Neural cell (in vitro differentiated cells): ENCODE measurements around the gene TFDP1. TPM values are rescaled to one million over a fixed set of nuclear protein-coding genes. Genes with fewer than 3 reads are reported as not detected.

Source experiments
- H2AFZ ChIP-seq: fragments of 200-600, 300-800 bp; sonication (generic), shearing (Covaris generic); 2 replicates; pipeline ENCODE4 v1.6.0; 2014; ENCODE audit warnings: low read depth, mild to moderate bottlenecking, antibody characterized with exemption, low read length, moderate library complexity
- H3F3A ChIP-seq: fragments of 200-600 bp; shearing (Covaris generic); 2 replicates; pipeline ENCODE4 v1.6.1; 2016; ENCODE audit warnings: mild to moderate bottlenecking, moderate library complexity, mixed read lengths, antibody characterized with exemption, low read length; ENCODE audit not compliant: insufficient read depth, poor library complexity, severe bottlenecking
- H3K27ac ChIP-seq: fragments of 200-600, 300-800 bp; sonication (generic), shearing (Covaris generic); 2 replicates; pipeline ENCODE4 v1.5.1; 2014; ENCODE audit warnings: mild to moderate bottlenecking, low read length, moderate library complexity
- H3K27me3 ChIP-seq: fragments of 300-800, 200-600 bp; sonication (generic), shearing (Covaris generic); 2 replicates; pipeline ENCODE4 v1.6.0; 2014; ENCODE audit warnings: mild to moderate bottlenecking, low read depth, low read length, moderate library complexity; ENCODE audit not compliant: insufficient read depth
- H3K36me3 ChIP-seq: fragments of 300-800, 200-600 bp; sonication (generic), shearing (Covaris generic); 2 replicates; pipeline ENCODE4 v1.5.1; 2014; ENCODE audit warnings: mild to moderate bottlenecking, antibody characterized with exemption, low read length, moderate library complexity; ENCODE audit not compliant: insufficient read depth
- H3K4me2 ChIP-seq: fragments of 300-800, 200-600 bp; sonication (generic), shearing (Covaris generic); 2 replicates; pipeline ENCODE4 v1.6.0; 2014; ENCODE audit warnings: mild to moderate bottlenecking, low read length
- H3K4me3 ChIP-seq: fragments of 300-800, 200-600 bp; sonication (generic), shearing (Covaris generic); 2 replicates; pipeline ENCODE4 v1.5.1; 2014; ENCODE audit warnings: mild to moderate bottlenecking, low read length, moderate library complexity
- H3K79me2 ChIP-seq: fragments of 200-600 bp; shearing (Covaris generic); replicated peaks from 2 replicates; pipeline ENCODE4 v1.6.0; 2014; ENCODE audit warnings: mild to moderate bottlenecking, low read length, moderate library complexity; ENCODE audit not compliant: insufficient read depth
- H3K9ac ChIP-seq: fragments of 300-800, 200-600 bp; sonication (generic), shearing (Covaris generic); 2 replicates; pipeline ENCODE4 v1.6.1; 2016; ENCODE audit warnings: mild to moderate bottlenecking, low read length, mixed read lengths
- H3K9me2 ChIP-seq: fragments of 200-600 bp; shearing (Covaris generic); 2 replicates; pipeline ENCODE4 v1.6.1; 2016; ENCODE audit warnings: mild to moderate bottlenecking, low read length, mixed read lengths; ENCODE audit not compliant: insufficient read depth
- H3K9me3 ChIP-seq: fragments of 200-600, 300-800 bp; sonication (generic), shearing (Covaris generic); 2 replicates; pipeline ENCODE4 v1.6.1; 2016; ENCODE audit warnings: mild to moderate bottlenecking, mixed run types, low read length, moderate library complexity, mixed read lengths
- H4K20me1 ChIP-seq: fragments of 200-600 bp; shearing (Covaris generic); 2 replicates; pipeline ENCODE4 v1.6.1; 2016; ENCODE audit warnings: mild to moderate bottlenecking, mixed run types; ENCODE audit not compliant: insufficient read depth
- CTCF ChIP-seq: fragments of 450-650 bp; IDR thresholded peaks from 2 replicates; pipeline ENCODE4 v1.5.1; 2014; ENCODE audit warnings: antibody characterized with exemption, mild to moderate bottlenecking, moderate library complexity; ENCODE audit not compliant: poor library complexity, severe bottlenecking
- EP300 ChIP-seq: fragments of 450-650 bp; conservative IDR thresholded peaks from 2 replicates; pipeline ENCODE4 v1.6.1; 2014; ENCODE audit warnings: antibody characterized with exemption, mild to moderate bottlenecking, moderate library complexity; ENCODE audit not compliant: poor library complexity, severe bottlenecking
- EZH2 ChIP-seq: fragments of 200-600, 300-800 bp; shearing (Covaris generic), sonication (generic); IDR thresholded peaks from 2 replicates; pipeline ENCODE4 v1.6.1; 2014; ENCODE audit warnings: antibody characterized with exemption, low read length, borderline replicate concordance, mild to moderate bottlenecking; ENCODE audit not compliant: insufficient read depth, poor library complexity, severe bottlenecking
- MXI1 ChIP-seq: fragments of 450-650 bp; conservative IDR thresholded peaks from 2 replicates; pipeline ENCODE4 v1.6.1; 2014; ENCODE audit warnings: antibody characterized with exemption, mild to moderate bottlenecking; ENCODE audit not compliant: poor library complexity, severe bottlenecking
- POLR2AphosphoS5 ChIP-seq: IDR thresholded peaks from 2 replicates; pipeline ENCODE4 v1.6.1; 2012
- REST ChIP-seq: IDR thresholded peaks from 2 replicates; pipeline ENCODE4 v1.6.1; 2012; ENCODE audit warnings: borderline replicate concordance
- SMC3 ChIP-seq: fragments of 450-650 bp; conservative IDR thresholded peaks from 2 replicates; pipeline ENCODE4 v1.6.1; 2014; ENCODE audit warnings: antibody characterized with exemption, mild to moderate bottlenecking, moderate library complexity; ENCODE audit not compliant: poor library complexity
- TAF1 ChIP-seq: IDR thresholded peaks from 2 replicates; pipeline ENCODE4 v1.6.1; 2012; ENCODE audit warnings: low read depth
- polyA plus RNA-seq: library from polyadenylated mRNA; depleted of rRNA; stranded (reverse); fragments of >200 nt; gene quantifications from 2 replicates; pipeline ENCODE4 v1.2.3, GENCODE V29; 2014

The TFDP1 gene
- polyA plus RNA-seq, 1 donor from 2014 or later: 81.2 TPM

- Histone ChIP-seq H3K27me3 (no peaks in the 10 kb centered on the region), H3K4me3 (no peak overlapping the region), H3K9me2 (no peaks in the 10 kb centered on the region), H3K79me2 (no peaks in the 10 kb centered on the region), H3K27ac (no peak overlapping the region), H2AFZ (no peak overlapping the region), H3K9ac (no peak overlapping the region), H3K36me3 (no peaks in the 10 kb centered on the region), H3F3A (no peaks in the 10 kb centered on the region), H3K4me2 (no peak overlapping the region), H3K9me3 (peaks cover 5% of the 10 kb centered on the region), H4K20me1 (no peaks in the 10 kb centered on the region)
- TF ChIP-seq SMC3 (no peak), TAF1 (no peak), EP300 (no peak), POLR2AphosphoS5 (no peak), MXI1 (no peak)
Measured at GRCh38 chr13:113542751-113543424, 41.7 kb upstream of the TFDP1 start.

GRCh38 chr13:113544071-113544891, 40.3 kb upstream of the TFDP1 start:
- H3K4me2 ChIP-seq: no peak overlapping the region
- no peaks in the 10 kb centered on the region for H3K79me2 ChIP-seq
- H3K9me2 ChIP-seq: no peaks in the 10 kb centered on the region
- no peak overlapping the region for H3K27ac ChIP-seq
- H3K9ac ChIP-seq: no peak overlapping the region
- no peaks in the 10 kb centered on the region for H3K27me3 ChIP-seq
- H2AFZ ChIP-seq: no peak overlapping the region
- H3K9me3 ChIP-seq: peaks cover 5% of the 10 kb centered on the region
- H3K36me3 ChIP-seq: no peaks in the 10 kb centered on the region
- H3K4me3 ChIP-seq: no peak overlapping the region
- no peak for TF ChIP-seq MXI1
- no peak for TF ChIP-seq SMC3
- TF ChIP-seq POLR2AphosphoS5: no peak
- TF ChIP-seq EP300: no peak
- no peak for TF ChIP-seq TAF1
- no peak for TF ChIP-seq CTCF
- no peak for TF ChIP-seq EZH2
- no peak for TF ChIP-seq REST
- H3F3A ChIP-seq: no peaks in the 10 kb centered on the region
- H4K20me1 ChIP-seq: no peaks in the 10 kb centered on the region
